Ascending aorta (tissue), 2 donors: ENCODE results near the gene CLP1. TPM values are rescaled to one million over a fixed set of nuclear protein-coding genes. Genes with fewer than 3 reads are reported as not detected.
"Not testable (repeated sequence)": the region's sequence is repeated elsewhere in the genome, so short reads cannot be mapped to it uniquely, and the experiment has no call there.

Source experiments
- DNase-seq, 2 donors: peaks; one replicate each; pipeline ENCODE4 v3.0.0-alpha.2; 2019; ENCODE audit warnings: low spot score in 2 of 2
- H3K27ac ChIP-seq, 2 donors: fragments of 200-600 bp; sonication (generic); one replicate each; pipeline ENCODE4 v1.5.1; 2016 to 2017; ENCODE audit warnings: mild to moderate bottlenecking in 1 of 2
- H3K27me3 ChIP-seq: fragments of 200-600 bp; sonication (generic); one replicate; pipeline ENCODE4 v1.5.1; 2017
- H3K36me3 ChIP-seq, 2 donors: fragments of 200-600 bp; sonication (generic); one replicate each; pipeline ENCODE4 v1.5.1; 2016
- H3K4me1 ChIP-seq, 2 donors: fragments of 200-600 bp; sonication (generic); one replicate each; pipeline ENCODE4 v1.5.1; 2016 to 2017; ENCODE audit warnings: mild to moderate bottlenecking in 1 of 2
- H3K4me3 ChIP-seq, 2 donors: fragments of 200-600 bp; sonication (generic); one replicate each; pipeline ENCODE4 v1.5.1; 2016 to 2017; ENCODE audit warnings: mild to moderate bottlenecking in 1 of 2
- H3K9me3 ChIP-seq, 2 donors: fragments of 200-600 bp; sonication (generic); one replicate each; pipeline ENCODE4 v1.5.1; 2016
- intact Hi-C: fragments of 100-400 bp; cut with DNase I; formaldehyde crosslinking; loops from one replicate; pipeline ENCODE4 v1.15.1; 2023
- total RNA-seq: library from RNA; depleted of rRNA; stranded (reverse); fragments of >200 nt; gene quantifications from one replicate; pipeline ENCODE4 v1.1.0, GENCODE V29; 2016
- TF ChIP-seq, protein P1 (sequence below), 3 experiments: fragments of 200-600 bp in 2 of 3; fragments of 450-650 bp in 1 of 3; sonication (generic) in 2 of 3; IDR thresholded peaks; one replicate each; pipeline ENCODE4 v1.5.1; 2016 to 2019; ENCODE audit warnings: antibody characterized with exemption in 3 of 3, mild to moderate bottlenecking in 1 of 3, moderate library complexity in 1 of 3

The CLP1 gene
- total RNA-seq, 1 donor from 2014 or later, result 1.2 TPM

DNA sequence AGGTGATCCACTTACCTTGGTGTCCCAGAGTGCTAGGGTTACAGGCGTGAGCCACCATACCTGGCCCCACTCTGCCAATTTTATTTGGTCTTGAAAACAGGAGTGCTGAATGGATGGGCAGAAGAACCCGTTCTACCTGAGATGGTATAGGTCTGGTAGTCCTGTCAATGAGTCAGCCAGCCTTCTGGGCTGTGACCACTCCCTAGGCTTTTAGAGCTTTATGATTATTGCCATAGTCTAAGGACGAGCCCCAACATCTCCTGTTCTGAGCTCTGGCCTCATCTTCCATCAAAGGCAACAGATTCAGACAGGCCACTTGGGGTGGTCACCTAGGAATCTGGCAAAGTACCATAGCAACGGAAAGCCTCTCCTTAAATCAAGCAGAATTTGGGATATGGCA is 21.8 kb downstream of the CLP1 start:
- no peaks in the 10 kb centered on the region for H3K9me3 ChIP-seq
- TF ChIP-seq, protein P1, sequence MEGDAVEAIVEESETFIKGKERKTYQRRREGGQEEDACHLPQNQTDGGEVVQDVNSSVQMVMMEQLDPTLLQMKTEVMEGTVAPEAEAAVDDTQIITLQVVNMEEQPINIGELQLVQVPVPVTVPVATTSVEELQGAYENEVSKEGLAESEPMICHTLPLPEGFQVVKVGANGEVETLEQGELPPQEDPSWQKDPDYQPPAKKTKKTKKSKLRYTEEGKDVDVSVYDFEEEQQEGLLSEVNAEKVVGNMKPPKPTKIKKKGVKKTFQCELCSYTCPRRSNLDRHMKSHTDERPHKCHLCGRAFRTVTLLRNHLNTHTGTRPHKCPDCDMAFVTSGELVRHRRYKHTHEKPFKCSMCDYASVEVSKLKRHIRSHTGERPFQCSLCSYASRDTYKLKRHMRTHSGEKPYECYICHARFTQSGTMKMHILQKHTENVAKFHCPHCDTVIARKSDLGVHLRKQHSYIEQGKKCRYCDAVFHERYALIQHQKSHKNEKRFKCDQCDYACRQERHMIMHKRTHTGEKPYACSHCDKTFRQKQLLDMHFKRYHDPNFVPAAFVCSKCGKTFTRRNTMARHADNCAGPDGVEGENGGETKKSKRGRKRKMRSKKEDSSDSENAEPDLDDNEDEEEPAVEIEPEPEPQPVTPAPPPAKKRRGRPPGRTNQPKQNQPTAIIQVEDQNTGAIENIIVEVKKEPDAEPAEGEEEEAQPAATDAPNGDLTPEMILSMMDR (IDR thresholded peaks at IDR 0.05), result no peak
- H3K27ac ChIP-seq, result peak overlapping the region in 1 of 2 donors; percentile 19
- peaks cover 32 to 39% of the 10 kb centered on the region in 2 donors for H3K36me3 ChIP-seq
- H3K4me3 ChIP-seq, result no peak overlapping the region
- peaks cover 0 to 9% of the 10 kb centered on the region in 2 donors for H3K4me1 ChIP-seq
- H3K27me3 ChIP-seq, result no peaks in the 10 kb centered on the region
- DNase-seq, result no peak
- intact Hi-C loops, result no loop called here

DNA sequence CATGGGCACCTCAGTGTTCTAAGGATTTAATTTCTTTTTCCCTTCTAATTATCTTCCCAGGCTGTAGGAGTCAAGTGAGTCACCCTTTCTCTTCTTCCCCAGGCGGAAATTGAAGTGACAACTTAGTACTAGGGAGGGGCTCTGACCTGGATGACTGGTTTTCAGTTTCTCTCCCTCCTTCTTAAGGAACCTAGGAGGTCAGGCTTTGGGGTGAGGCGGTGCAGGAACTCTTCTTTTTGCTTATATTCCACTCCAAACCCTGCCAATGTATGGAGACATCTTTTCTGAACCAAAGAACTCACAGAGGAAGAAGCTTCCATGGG is 23.0 kb downstream of the CLP1 start:
- Histone ChIP-seq H3K4me1 (peaks cover 0 to 9% of the 10 kb centered on the region in 2 donors), H3K4me3 (no peak overlapping the region), H3K27me3 (no peaks in the 10 kb centered on the region), H3K27ac (peak overlapping the region in 1 of 2 donors; percentile 1), H3K36me3 (peaks cover 37 to 42% of the 10 kb centered on the region in 2 donors), H3K9me3 (no peaks in the 10 kb centered on the region)
- no peak for DNase-seq
- intact Hi-C loops, result no loop called here
- TF ChIP-seq, protein P1 (IDR thresholded peaks at IDR 0.05), result no peak

DNA sequence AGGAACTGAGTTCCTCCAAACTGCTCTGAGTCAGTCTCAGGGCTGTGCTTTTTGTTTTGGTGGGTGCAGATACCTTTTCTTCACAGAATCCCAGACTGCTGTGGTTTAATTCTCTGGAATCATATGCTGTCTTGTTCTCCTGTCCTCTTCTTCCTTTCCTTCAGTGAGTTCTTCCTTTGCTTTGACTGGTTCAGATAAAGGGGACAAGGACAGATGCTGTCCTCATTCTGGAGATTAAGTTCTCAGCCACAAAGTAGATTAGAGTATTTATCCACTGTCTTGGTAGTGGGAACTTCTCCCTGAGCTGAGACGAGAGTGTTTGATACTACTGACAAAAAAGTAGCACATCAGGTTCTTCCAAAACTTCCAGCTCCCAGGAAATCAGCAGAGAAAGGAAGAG is 23.6 kb downstream of the CLP1 start:
- Histone ChIP-seq H3K27me3 (no peaks in the 10 kb centered on the region), H3K4me1 (peaks cover 0 to 9% of the 10 kb centered on the region in 2 donors), H3K27ac (no peak overlapping the region), H3K4me3 (no peak overlapping the region), H3K9me3 (no peaks in the 10 kb centered on the region), H3K36me3 (peaks cover 43 to 46% of the 10 kb centered on the region in 2 donors)
- TF ChIP-seq, protein P1 (IDR thresholded peaks at IDR 0.05), result no peak
- DNase-seq, result no peak
- intact Hi-C loops, result no loop called here

DNA sequence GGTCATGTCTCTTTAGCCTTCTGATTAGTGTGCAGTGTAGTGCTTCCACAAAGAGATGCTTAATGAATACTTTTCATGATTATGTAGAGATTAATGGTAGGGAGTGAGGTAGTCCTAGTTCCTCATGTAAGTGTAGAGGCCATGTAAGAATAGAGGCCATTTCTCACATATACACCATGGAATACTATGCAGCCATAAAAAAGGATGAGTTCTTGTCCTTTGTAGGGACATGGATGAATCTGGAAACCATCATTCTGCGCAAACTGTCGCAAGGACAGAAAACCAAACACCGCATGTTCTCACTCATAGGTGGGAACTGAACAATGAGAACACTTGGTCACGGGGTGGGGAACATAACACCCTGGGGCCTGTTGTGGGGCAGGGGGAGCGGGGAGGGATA is 32.9 kb downstream of the CLP1 start:
- peaks cover 85 to 99% of the 10 kb centered on the region in 2 donors for H3K36me3 ChIP-seq
- DNase-seq, H3K27me3 ChIP-seq, H3K9me3 ChIP-seq, intact Hi-C loops, H3K4me3 ChIP-seq, H3K4me1 ChIP-seq, H3K27ac ChIP-seq: not testable (repeated sequence)

DNA sequence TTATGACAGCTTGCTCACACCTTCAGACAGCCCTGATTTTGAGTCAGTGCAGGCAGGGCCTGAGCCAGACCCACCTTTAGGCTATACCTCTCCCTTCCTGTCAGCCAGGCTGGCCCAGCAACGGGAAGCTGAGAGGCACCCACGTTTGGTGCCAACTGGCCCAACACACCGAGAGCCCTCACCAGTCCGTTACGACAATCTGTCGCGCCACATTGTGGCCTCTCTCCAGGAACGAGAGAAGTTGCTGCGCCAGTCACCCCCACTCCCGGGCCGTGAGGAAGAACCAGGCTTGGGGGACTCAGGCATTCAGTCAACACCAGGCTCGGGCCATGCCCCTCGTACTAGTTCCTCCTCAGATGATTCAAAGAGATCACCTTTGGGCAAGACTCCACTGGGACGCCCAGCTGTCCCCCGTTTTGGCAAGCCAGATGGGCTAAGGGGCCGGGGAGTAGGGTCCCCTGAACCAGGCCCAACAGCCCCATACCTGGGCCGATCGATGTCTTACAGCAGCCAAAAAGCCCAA is 41.3 kb downstream of the CLP1 start:
- peaks cover 0 to 2% of the 10 kb centered on the region in 2 donors for H3K4me1 ChIP-seq
- no peak overlapping the region for H3K4me3 ChIP-seq
- intact Hi-C loops, result no loop called here
- TF ChIP-seq, protein P1 (IDR thresholded peaks at IDR 0.05), result no peak
- H3K9me3 ChIP-seq, result no peaks in the 10 kb centered on the region
- H3K27ac ChIP-seq, result no peak overlapping the region
- H3K27me3 ChIP-seq, result no peaks in the 10 kb centered on the region
- H3K36me3 ChIP-seq, result peaks cover 85 to 86% of the 10 kb centered on the region in 2 donors
- DNase-seq, result no peak

DNA sequence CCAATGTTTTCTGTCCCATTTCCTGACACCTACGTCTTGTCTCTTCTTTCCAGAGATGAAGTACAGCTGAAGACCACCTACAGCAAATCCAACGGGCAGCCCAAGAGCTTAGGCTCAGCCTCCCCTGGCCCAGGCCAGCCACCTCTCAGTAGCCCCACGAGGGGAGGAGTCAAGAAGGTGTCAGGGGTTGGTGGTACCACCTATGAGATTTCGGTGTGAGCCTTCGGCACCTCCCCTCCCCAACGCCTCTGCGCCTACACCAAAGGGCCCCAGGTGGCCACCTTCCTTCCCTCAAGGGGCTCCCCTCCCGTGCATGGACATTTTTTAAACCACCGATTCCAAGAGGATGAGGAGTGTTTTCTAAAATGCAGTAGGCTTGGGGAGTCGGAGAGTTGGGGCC is 42.3 kb downstream of the CLP1 start:
- Histone ChIP-seq H3K27me3 (no peaks in the 10 kb centered on the region), H3K4me1 (peaks cover 0 to 4% of the 10 kb centered on the region in 2 donors), H3K4me3 (no peak overlapping the region), H3K9me3 (no peaks in the 10 kb centered on the region), H3K27ac (no peak overlapping the region), H3K36me3 (peaks cover 83 to 86% of the 10 kb centered on the region in 2 donors)
- intact Hi-C loops, result no loop called here
- no peak for DNase-seq
- TF ChIP-seq, protein P1 (IDR thresholded peaks at IDR 0.05), result no peak
